H9 (cell line): ENCODE data around the gene UCK1. TPM values are rescaled to one million over a fixed set of nuclear protein-coding genes. Genes with fewer than 3 reads are reported as not detected.

ENCODE experiments used
- DNase-seq: peaks from one replicate; pipeline ENCODE4 v3.0.0-alpha.2; 2017
- H2AFZ ChIP-seq: one replicate; pipeline ENCODE4 v1.6.1; 2013; ENCODE audit warnings: mild to moderate bottlenecking, low read length, control low read depth, moderate library complexity
- H2AK5ac ChIP-seq: 2 replicates; pipeline ENCODE4 v1.6.1; 2013; ENCODE audit warnings: low read length, control low read depth, mixed read lengths; ENCODE audit not compliant: insufficient read length
- H2BK120ac ChIP-seq: one replicate; pipeline ENCODE4 v1.6.1; 2013; ENCODE audit warnings: low read depth, mild to moderate bottlenecking, low read length, control low read depth, inconsistent platforms; ENCODE audit not compliant: poor library complexity, severe bottlenecking
- H2BK12ac ChIP-seq: 2 replicates; pipeline ENCODE4 v1.6.1; 2013; ENCODE audit warnings: low read length, control low read depth, mixed read lengths, low read depth; ENCODE audit not compliant: insufficient read length
- H2BK15ac ChIP-seq: 2 replicates; pipeline ENCODE4 v1.6.1; 2013; ENCODE audit warnings: low read depth, low read length, control low read depth
- H2BK20ac ChIP-seq: one replicate; pipeline ENCODE4 v1.6.1; 2013; ENCODE audit warnings: low read depth, mild to moderate bottlenecking, low read length, control low read depth, inconsistent platforms; ENCODE audit not compliant: poor library complexity, severe bottlenecking
- H2BK5ac ChIP-seq: 2 replicates; pipeline ENCODE4 v1.6.1; 2013; ENCODE audit warnings: low read length, control low read depth, mixed read lengths; ENCODE audit not compliant: insufficient read length
- H3K14ac ChIP-seq: 2 replicates; pipeline ENCODE4 v1.6.1; 2013; ENCODE audit warnings: low read length, control low read depth; ENCODE audit not compliant: insufficient read depth
- H3K18ac ChIP-seq: 2 replicates; pipeline ENCODE4 v1.6.1; 2013; ENCODE audit warnings: low read depth, mild to moderate bottlenecking, mixed read lengths, low read length, control low read depth; ENCODE audit not compliant: insufficient read length
- H3K23ac ChIP-seq: 2 replicates; pipeline ENCODE4 v1.6.1; 2013; ENCODE audit warnings: low read length, control low read depth, mixed read lengths, low read depth; ENCODE audit not compliant: insufficient read length
- H3K23me2 ChIP-seq: 2 replicates; pipeline ENCODE4 v1.6.1; 2013; ENCODE audit warnings: low read depth, mild to moderate bottlenecking, mixed read lengths, low read length, control low read depth; ENCODE audit not compliant: insufficient read length, poor library complexity, severe bottlenecking
- H3K27ac ChIP-seq: 2 replicates; pipeline ENCODE4 v1.5.1; 2013; ENCODE audit warnings: low read length, control low read depth, mixed read lengths, low read depth; ENCODE audit not compliant: insufficient read length
- H3K27me3 ChIP-seq: 2 replicates; pipeline ENCODE4 v1.6.1; 2013; ENCODE audit warnings: low read length, control low read depth, inconsistent platforms; ENCODE audit not compliant: insufficient read depth
- H3K4ac ChIP-seq: 2 replicates; pipeline ENCODE4 v1.6.1; 2013; ENCODE audit warnings: low read depth, mild to moderate bottlenecking, control low read depth, inconsistent platforms, low read length, moderate library complexity
- H3K4me1 ChIP-seq: 2 replicates; pipeline ENCODE4 v1.6.1; 2013; ENCODE audit warnings: low read length, control low read depth, inconsistent platforms; ENCODE audit not compliant: insufficient read depth
- H3K4me2 ChIP-seq: 2 replicates; pipeline ENCODE4 v1.6.1; 2013; ENCODE audit warnings: low read length, control low read depth, mixed read lengths; ENCODE audit not compliant: insufficient read length, insufficient read depth
- H3K56ac ChIP-seq: 2 replicates; pipeline ENCODE4 v1.6.1; 2013; ENCODE audit warnings: low read depth, mild to moderate bottlenecking, mixed read lengths, low read length, control low read depth; ENCODE audit not compliant: insufficient read length
- H3K79me1 ChIP-seq: 2 replicates; pipeline ENCODE4 v1.6.1; 2013; ENCODE audit warnings: low read depth, mild to moderate bottlenecking, moderate library complexity, low read length, control low read depth, inconsistent platforms; ENCODE audit not compliant: insufficient read depth, poor library complexity, severe bottlenecking
- H3K79me2 ChIP-seq: 2 replicates; pipeline ENCODE4 v1.6.1; 2013; ENCODE audit warnings: low read length, control low read depth, inconsistent platforms; ENCODE audit not compliant: insufficient read depth
- H3K9ac ChIP-seq: 2 replicates; pipeline ENCODE4 v1.6.1; 2013; ENCODE audit warnings: low read length, control low read depth, mixed read lengths; ENCODE audit not compliant: insufficient read length; ENCODE audit errors: extremely low read depth
- H3K9me3 ChIP-seq: one replicate; pipeline ENCODE4 v1.6.1; 2013; ENCODE audit warnings: low read depth, low read length, inconsistent platforms; ENCODE audit not compliant: control insufficient read depth
- H3T11ph ChIP-seq: one replicate; pipeline ENCODE4 v1.6.1; 2013; ENCODE audit warnings: mild to moderate bottlenecking, low read length, control low read depth, inconsistent platforms
- H4K20me1 ChIP-seq: one replicate; pipeline ENCODE4 v1.6.1; 2013; ENCODE audit not compliant: control insufficient read depth, insufficient read length, insufficient read depth
- H4K5ac ChIP-seq: 2 replicates; pipeline ENCODE4 v1.6.1; 2013; ENCODE audit warnings: low read depth, mild to moderate bottlenecking, mixed read lengths, low read length, control low read depth; ENCODE audit not compliant: insufficient read length
- H4K8ac ChIP-seq: replicated peaks from 2 replicates; pipeline ENCODE4 v1.6.1; 2013; ENCODE audit warnings: low read length, control low read depth, mixed read lengths, low read depth; ENCODE audit not compliant: insufficient read length
- H4K91ac ChIP-seq: 2 replicates; pipeline ENCODE4 v1.6.1; 2013; ENCODE audit warnings: low read depth, mild to moderate bottlenecking, moderate library complexity, mixed read lengths, low read length, control low read depth; ENCODE audit not compliant: insufficient read length
- H3K27ac Mint-ChIP-seq, 3 experiments: 2 replicates in 2 of 3; 3 replicates in 1 of 3; pipeline ENCODE4 v1.8.0; 2020 to 2021; ENCODE audit warnings: mixed read lengths in 3 of 3, mild to moderate bottlenecking in 1 of 3, moderate library complexity in 1 of 3
- H3K27me3 Mint-ChIP-seq: 2 replicates; pipeline ENCODE4 v1.8.0; 2021; ENCODE audit warnings: low read depth, mild to moderate bottlenecking, moderate library complexity, mixed read lengths
- H3K36me3 Mint-ChIP-seq, 3 experiments: 2 replicates in 2 of 3; 3 replicates in 1 of 3; pipeline ENCODE4 v1.8.0; 2020 to 2021; ENCODE audit warnings: low read depth in 3 of 3, mixed read lengths in 3 of 3; ENCODE audit not compliant: insufficient read depth in 1 of 3
- H3K4me1 Mint-ChIP-seq, 2 experiments: 2 replicates each; pipeline ENCODE4 v1.8.0; 2020; ENCODE audit warnings: mixed read lengths in 2 of 2
- H3K4me3 Mint-ChIP-seq, 2 experiments: 2 replicates in 1 of 2; 3 replicates in 1 of 2; pipeline ENCODE4 v1.8.0; 2020 to 2021; ENCODE audit warnings: mild to moderate bottlenecking in 2 of 2, mixed read lengths in 2 of 2, moderate library complexity in 1 of 2
- H3K9me3 Mint-ChIP-seq, 2 experiments: 2 replicates in 1 of 2; 3 replicates in 1 of 2; pipeline ENCODE4 v1.8.0; 2020; ENCODE audit warnings: mild to moderate bottlenecking in 2 of 2, mixed read lengths in 2 of 2, moderate library complexity in 1 of 2
- CTCF ChIP-seq: fragments of 200-600 bp; sonication (generic); conservative IDR thresholded peaks from 3 replicates; pipeline ENCODE4 v1.8.0; 2021; ENCODE audit warnings: antibody characterized with exemption, mild to moderate bottlenecking
- WGBS: extraction: QIAGEN DNeasy Blood & Tissue Kit; methylation state at CpG from one replicate; pipeline ENCODE4 v1.1.7; 2013; ENCODE audit warnings: missing lambda C conversion rate, low lambda C conversion rate, mixed read lengths; ENCODE audit not compliant: insufficient read length; ENCODE audit errors: extremely low coverage; 5-methylcytosine and 5-hydroxymethylcytosine counted together
- total RNA-seq: library from RNA; stranded (reverse); gene quantifications from 2 replicates; pipeline ENCODE4 v1.2.1, GENCODE V29; 2021

Gene UCK1
- total RNA-seq, 1 experiment from 2014 or later: 54.2 TPM

GRCh38 chr9:131490514-131490913 lies 40.5 kb downstream of the UCK1 start:
- Histone ChIP-seq H3K23ac (no peak overlapping the region), H3T11ph (no peak overlapping the region), H4K91ac (no peak overlapping the region), H2BK12ac (no peak overlapping the region), H2AK5ac (no peak overlapping the region), H4K20me1 (peaks cover 3% of the 10 kb centered on the region), H2BK20ac (no peak overlapping the region), H3K14ac (no peak overlapping the region), H3K79me2 (no peaks in the 10 kb centered on the region), H3K4ac (no peak overlapping the region), H3K23me2 (no peaks in the 10 kb centered on the region), H2BK5ac (no peak overlapping the region), H3K9me3 (no peaks in the 10 kb centered on the region), H3K18ac (no peak overlapping the region), H3K4me2 (no peak overlapping the region), H3K79me1 (no peaks in the 10 kb centered on the region), H3K27ac (no peak overlapping the region), H4K5ac (no peak overlapping the region), H3K4me1 (no peaks in the 10 kb centered on the region), H2AFZ (no peak overlapping the region), H3K9ac (no peak overlapping the region), H2BK120ac (no peak overlapping the region), H4K8ac (no peak overlapping the region), H3K56ac (no peak overlapping the region), H3K27me3 (no peaks in the 10 kb centered on the region), H2BK15ac (no peak overlapping the region)
- Mint-ChIP-seq H3K4me1 (no peaks in the 10 kb centered on the region), H3K4me3 (no peak overlapping the region), H3K36me3 (peaks cover 87 to 100% (median 100%) of the 10 kb centered on the region in 3 experiments), H3K9me3 (no peaks in the 10 kb centered on the region), H3K27me3 (peaks cover 1% of the 10 kb centered on the region; the same call in 1 of the 2 replicates), H3K27ac (peak overlapping the region; percentile 13 to 91 (median 23); a peak in 2 of 7 replicates)
- no peak for TF ChIP-seq CTCF
- no peak for DNase-seq
- WGBS: no CpG with 5 or more reads among the region's 8 CpGs
